NCI-H2227 (cell line): ENCODE results near the gene ABHD3.
"Not testable (repeated sequence)": the region's sequence is repeated elsewhere in the genome, so short reads cannot be mapped to it uniquely, and the experiment has no call there.

Experiments used
- DNase-seq: peaks from one replicate; lab custom pipeline; 2025; ENCODE audit not compliant: unreplicated experiment; lab: John Stamatoyannopoulos, UW

ABHD3 gene

DNA sequence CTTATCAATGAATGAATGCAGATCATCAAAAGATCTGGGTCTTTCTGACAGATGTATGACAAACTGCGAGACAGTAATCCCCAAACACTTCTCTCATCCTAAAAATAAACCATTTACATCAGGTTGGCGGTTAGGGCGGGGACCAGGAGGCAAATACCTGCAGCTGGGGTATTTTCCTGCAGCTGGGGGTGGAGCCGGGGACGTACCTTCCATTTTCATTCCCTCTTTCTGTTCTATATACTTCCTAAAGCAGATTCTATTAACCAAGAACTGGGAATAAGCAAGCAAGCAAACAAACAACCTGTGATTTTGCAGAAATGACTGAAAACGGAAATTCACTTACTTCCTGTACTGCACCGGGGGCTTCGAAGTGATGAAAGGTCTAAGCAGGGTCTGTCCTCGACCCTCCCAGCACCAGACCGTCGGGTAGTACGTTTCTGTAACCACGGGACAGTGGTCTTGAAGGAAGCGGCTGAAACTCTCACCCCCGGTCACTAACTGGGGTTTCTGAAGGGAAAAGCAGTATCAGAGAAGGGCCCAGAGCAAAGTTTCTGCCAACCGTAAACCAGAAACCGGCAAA is 1.2 kb downstream of the ABHD3 start:
- peak; percentile 38 for DNase-seq

DNA sequence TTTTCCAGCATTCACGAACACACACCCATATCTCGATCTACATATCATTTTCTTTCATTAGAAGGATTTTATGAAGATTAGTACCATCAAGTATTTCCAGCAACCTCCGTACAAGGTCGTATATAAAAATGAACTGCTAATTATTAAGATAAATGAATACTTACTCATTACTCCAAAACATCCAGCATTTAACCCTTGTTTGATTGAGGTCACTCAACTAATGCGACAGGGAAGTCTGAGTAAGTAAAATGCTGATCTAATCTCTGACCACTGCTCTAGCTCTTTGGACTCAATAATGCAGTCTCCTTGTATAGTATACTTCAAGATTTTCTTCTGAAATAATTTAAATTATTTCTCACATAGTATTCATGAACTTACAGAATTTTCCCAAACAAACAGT is 2.0 kb downstream of the ABHD3 start:
- no peak for DNase-seq

DNA sequence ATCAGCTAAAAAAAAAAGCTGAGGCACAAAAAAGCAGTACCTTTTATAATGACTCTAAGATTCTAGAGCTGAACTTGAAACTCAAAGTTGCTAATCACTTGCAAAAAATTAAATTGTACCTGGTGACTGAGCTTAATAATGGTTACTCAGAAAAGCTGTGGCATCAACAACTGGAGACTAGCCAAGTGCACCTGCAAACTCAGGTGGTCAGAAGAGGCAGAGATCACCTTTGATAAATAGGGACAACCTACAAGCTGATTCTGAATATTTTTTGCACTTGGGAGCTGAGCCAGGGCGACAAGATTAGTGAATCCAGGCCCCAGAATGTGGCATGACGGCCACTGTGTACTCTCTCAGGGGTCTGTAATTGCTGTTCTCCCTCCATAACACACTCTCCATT is 3.0 kb downstream of the ABHD3 start:
- DNase-seq = no peak

DNA sequence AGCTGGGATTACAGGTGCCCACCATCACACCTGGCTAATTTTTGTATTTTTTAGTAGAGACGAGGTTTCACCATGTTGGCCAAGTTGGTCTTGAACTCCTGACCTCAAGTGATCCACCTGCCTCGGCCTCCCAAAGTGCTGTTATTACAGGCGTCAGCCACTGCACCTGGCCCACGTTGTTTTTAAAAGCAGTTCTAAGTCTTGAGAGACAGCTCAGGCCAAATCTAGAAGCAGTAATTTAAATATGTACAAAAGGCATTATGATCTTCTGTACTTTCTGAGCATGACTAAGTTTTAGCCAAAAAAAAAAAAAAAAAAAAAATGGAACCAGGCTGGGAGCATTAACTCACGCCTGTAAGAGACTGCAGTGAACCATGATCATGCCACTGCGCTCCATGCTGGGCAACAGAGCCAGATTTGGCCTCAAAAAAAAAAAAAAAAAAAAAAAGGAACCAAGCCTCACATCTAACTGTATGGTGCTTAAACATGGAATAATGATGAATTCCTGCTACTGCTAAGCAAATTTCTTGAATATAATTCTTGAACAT is 4.0 kb downstream of the ABHD3 start:
- DNase-seq = no peak

DNA sequence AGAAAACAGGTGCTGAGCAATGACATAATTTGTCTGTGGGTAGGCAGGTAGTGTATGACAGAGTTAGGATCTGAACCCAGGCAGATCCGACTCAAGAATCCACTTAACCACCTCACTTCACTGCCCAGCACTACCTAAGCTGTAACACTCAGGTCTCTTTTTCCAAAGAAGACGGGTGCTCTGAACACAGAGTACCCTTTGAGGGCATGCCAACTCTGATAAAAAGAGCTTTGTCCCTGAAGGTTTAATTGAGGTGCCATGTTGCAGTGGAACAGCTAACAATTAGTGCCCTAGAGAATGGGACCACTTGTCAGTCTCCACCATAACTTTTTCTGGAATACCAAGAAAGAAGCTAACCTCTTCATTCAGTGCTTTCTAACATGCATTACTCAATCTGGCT is 11.3 kb downstream of the ABHD3 start:
- DNase-seq = no peak

DNA sequence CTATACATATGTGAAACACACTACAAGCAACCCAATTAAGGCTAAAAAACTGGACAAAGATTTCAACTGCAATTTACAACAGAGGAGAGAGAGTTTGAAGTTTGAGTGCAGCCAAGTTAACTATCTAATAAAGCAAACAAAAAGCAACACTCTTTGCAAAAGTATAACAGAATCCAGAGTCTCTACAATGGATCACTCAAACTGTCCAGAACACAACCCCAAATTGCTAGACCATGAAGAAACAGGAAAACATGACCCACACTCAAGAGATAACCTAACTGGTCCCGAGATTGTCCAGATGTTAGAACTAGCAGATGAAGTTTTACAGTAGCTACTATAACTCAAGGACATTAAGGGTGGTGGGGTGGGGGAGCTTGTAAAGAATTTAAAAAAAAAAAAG is 14.8 kb downstream of the ABHD3 start:
- DNase-seq = no peak

DNA sequence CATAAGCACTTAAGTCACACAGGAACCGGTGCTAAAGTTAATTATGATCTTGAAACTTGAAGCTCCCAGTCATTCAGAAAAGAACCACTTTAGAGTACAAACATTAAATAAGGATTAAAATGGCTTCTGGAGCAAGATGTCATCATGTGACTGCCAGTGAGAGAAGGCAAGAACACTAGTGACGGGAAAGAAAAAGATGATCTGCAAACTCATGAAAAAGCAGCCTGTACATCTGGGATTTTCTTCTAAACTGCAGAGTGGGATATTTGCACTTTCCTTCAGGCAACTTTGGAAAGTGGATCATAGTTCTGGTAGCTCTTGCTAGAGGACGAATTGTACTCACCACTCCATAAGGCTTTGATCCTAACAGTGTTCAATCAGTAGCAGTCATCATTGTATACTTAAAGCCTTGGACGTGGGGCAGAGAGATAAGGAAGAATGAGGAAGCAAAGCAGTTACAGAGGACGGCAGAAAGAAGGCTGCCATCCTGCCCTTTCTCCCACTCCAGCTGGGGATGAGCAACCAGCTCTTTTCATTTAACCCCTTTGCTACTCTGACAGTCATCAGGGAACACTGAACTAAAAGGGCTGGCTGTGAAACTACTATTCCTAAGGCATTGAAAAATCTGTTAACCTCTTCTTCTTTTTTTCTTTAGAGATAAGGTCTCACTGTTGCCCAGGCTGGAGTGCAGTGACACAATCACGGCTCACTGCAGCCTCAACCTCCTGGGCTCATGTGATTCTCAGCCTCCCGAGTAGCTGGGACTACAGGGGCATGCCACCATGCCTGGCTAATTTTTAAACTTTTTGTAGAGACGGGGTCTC is 18.1 kb downstream of the ABHD3 start:
- no peak for DNase-seq

DNA sequence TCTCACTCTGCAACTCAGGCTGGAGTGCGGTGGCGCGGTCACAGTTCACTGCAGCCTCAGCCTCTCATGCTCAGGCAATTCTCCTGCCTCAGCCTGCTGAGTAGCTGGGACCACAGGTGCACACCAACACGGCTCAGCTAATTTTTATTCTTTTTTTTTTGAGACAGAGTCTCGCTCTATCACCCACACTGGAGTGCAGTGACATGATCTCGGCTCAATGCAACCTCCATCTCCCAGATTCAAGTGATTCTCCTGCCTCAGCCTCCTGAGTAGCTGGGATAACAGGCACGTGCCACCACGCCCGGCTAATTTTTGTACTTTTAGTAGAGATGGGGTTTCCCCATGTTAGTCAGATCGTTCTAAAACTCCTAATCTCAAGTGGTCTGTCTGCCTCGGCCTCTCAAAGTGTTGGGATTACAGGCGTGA is 19.0 kb downstream of the ABHD3 start:
- DNase-seq = not testable (repeated sequence)

DNA sequence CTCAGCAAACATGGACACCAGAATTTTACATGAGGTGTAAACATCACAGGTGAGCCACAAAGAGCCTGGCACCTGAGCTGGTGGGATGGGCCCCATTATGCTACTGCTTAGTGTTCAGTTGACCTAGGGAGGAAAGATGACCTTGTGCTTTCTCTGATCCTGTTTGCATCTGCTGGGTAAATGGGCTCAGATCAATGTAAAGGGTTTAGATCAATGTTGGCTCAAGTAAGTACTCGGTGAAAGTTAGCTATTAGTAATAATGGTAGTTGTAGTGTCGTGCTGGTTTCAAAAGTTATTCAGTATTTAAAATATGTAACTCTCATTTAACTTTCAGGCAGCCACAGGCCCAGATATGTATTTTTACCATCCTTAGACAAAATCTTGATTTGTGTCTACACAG is 19.8 kb downstream of the ABHD3 start:
- DNase-seq = no peak

DNA sequence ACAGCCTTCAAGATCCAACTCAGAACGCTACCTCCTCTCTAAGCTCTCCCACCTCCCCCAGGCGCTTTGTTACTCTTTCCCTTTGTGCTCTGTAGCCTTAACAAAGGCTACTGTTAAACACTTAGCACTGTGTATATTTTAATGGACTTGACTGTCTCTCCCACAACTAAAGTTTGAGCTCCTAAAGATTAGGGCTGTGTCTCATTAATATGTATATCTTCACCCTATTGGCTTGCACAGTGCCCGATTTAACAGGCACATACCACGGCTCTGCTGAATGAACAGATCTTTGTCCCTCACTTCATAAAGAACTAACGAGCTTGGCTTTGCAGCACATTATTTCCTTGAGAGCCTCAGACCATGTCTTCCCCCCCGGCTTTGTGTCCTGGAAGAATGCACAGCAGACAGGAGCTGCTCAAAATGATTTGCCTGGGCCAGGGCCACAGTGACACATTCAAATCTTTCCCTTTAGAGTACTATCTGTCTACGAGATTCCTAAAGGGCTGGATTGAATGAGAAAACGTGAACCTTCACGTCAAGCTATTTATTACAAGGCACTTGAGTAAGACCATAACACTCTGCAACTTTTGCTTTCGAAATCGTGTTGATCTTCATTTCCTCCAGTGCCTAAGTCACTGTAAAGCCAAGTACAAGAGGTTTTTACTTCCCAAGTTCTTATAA is 22.1 kb downstream of the ABHD3 start:
- DNase-seq = no peak

DNA sequence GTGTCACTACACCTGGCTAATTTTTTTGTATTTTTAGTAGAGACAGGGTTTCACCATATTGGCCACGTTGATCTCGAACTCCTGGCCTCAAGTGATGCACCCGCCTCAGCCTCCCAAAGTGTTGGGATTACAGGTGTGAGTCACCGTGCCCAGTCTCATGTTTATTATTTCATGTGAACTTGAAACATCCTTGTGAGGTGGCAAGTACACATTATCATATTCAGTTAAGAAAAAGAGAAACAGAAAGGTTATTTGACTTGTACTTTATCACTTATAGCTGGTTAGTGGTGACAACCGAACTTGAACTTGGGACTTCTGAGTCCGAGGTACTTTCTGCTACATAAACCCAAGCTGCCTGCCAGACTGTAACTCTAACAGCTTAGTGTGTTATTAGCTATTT is 24.4 kb downstream of the ABHD3 start:
- no peak for DNase-seq

DNA sequence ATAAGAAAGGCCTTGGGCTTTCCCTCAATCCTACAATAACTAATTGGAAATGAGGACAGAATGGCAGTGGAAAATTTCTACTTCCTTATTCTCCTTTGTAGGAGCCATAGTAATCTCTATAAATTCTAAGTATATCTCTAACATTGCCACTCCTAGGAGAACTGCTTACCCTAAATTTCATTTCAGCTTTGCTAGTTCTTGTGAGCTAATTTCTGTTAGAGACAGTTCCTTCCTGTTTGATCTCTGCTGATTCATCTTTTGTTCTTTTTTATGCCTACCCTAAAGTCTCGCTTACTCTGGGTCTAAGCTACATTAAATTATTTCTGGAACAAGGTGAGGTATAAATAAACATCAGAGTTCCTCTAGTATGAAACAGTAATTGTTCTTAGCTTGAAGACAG is 25.7 kb downstream of the ABHD3 start:
- no peak for DNase-seq

DNA sequence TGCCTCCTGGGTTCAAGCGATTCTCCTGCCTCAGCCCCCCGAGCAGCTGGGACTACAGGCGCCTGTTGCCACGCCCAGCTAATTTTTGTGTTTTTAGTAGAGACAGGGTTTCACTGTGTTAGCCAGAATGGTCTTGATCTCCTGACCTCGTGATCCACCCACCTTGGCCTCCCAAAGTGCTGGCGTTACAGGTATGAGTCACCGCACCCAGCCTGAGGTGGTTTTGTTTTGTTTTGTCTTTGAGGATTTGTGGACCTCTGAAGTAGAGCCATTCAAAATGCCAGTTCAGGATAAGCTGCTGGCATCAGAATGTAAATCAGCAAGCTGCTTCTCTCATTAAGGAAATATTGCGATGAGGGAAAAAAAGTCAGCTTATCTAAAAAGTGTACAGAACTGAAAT is 29.2 kb downstream of the ABHD3 start:
- DNase-seq = not testable (repeated sequence)

DNA sequence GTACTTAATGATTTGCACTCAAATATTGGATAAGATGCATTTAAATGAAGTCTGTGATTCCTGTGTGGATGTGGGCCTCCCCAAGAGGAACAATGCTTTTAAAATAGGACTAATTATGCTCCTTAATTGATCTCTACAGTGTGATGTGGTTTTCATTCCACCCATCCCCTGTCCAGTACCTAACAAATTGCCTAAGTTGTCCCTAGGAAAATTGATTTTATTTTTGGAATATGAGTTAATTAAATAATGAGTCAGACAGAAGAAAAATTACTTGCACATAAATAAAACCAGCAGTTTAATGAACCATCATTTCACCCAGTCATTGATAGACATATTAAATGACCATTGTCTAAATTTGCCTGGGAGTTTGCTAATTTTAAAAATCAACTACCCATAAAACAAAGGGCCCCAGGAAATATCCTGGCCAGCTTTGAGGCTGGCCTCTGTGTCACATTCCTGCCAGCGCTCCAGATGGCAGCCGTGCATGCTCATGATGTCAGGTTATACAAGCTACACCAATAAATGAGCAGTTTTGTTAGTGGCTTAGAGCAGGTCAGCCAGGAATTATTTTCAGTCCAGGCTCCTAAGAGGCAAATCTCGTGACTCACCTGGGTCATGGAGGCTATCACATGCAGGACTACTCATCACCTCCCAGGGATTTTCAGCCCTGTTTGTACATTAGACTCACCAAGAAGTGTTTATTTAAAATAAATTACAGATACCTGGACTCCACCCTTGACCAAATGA is 31.9 kb downstream of the ABHD3 start:
- DNase-seq = no peak

DNA sequence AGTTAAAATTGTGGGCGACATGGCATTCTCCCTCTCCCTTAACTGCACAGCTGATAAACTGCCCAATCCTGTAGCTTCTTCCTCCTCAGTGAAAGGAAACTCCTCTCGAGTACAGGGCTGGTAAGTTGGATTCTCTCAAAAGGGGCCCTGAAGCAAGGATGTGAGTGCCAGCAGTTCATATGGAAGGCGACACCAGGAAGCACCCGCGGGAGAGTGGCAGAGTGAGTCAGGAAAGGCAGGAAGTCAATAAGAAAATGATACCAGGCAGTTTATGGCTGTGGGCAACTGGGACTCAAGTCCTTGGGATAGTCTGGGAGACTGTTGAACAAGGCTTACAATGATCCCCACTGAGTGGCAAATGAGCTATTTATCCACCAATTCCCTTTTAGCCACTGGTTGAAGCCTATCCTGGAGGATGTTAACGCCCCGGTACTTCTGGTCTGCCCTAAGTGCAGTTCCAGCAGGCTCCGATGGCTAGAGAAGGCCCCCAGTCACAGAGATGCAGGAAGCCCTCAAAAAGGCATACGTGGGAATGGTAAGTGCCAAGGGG is 34.8 kb downstream of the ABHD3 start:
- DNase-seq = no peak

DNA sequence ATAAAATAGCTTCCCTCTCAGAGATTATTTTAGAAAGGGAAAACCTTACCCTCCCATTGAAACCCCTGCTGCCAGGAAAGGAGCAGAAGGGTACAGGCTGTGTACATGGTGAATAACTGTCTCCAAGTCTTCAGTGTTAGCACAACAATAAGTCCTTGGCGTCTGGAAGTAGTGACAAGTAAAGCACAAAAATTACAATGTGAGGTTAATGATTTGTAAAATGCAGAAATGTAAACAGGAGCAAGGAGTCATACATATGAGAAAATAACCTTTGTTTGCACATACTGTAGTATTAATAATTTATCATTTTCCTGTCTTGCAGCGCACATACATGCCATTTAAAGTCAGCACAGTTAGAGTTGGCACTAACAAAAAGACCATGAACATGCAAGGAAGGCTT is 40.5 kb downstream of the ABHD3 start:
- no peak for DNase-seq

DNA sequence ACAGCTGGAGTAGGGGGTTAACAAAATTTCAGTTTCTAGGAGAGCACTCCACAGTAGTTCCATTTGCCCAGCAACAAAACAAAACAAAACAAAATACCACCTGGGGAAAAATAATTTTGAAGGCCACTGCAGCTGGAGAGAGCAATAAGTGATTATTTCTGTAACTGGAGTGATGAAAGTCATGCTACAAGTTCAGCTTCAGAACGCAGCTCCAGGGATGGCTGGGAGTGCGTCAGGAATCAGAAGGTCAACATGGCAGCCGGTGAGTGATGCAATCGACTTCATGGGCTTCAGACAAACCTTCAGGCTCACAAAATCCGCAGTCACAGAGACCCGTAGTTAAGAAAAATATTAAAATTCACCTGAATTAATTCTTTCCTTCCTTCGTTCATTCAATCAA is 41.0 kb downstream of the ABHD3 start:
- no peak for DNase-seq

DNA sequence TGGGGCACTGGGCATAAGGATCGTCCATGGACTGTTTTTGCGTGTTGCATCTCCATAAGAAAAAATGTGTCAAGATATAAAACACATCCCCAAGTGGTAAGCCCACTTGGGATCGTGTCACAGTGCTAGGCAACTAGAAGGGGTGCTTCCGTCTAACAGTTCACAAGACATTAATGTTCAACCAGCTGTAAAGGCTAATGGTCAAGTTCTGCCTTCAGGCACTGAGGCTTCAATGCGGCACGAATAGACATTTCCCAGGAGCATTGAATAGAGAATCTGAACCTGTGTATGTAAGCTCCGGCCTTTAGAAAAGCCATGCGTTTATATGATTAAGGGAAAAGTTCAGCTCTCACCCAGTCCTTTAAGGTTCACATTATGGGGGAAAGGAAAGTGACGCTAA is 42.0 kb downstream of the ABHD3 start:
- DNase-seq = no peak

DNA sequence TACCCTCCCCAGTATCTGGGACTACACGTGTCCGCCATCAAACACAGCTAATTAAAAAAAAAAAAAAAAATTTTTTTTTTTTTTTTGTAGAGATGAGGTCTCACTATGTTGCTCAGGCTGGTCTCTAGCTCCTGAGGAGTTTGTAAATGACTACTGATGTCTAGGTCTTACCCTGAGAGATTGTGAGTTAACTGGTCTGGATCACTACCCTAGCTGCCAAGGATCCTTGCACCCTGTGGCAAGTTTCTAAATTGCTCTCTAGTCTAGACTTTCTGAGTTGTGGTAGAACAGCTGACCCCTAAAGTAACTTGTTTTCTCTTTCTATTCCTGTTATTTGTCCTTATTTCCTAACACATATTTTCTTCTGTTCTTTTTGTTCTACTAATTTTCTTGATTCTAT is 44.5 kb downstream of the ABHD3 start:
- no peak for DNase-seq

DNA sequence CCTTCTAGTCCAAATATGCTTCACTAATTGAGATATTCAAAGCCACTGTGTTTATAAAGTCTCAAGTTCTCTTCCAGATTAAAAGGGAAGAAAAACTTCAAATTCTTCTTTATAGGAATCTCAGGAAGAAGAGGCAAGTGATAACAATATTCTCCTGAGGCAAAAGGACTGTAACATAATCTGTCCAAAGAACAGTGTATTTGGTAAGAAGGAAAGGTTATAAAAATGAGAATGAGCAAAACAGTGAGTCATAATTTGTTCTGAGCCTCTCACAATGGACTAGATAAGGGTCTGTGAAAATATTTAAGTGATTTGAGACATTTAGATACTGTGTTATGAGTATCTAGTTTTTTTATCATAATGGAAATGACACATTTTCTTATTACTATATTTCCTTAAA is 48.2 kb downstream of the ABHD3 start:
- DNase-seq = no peak

DNA sequence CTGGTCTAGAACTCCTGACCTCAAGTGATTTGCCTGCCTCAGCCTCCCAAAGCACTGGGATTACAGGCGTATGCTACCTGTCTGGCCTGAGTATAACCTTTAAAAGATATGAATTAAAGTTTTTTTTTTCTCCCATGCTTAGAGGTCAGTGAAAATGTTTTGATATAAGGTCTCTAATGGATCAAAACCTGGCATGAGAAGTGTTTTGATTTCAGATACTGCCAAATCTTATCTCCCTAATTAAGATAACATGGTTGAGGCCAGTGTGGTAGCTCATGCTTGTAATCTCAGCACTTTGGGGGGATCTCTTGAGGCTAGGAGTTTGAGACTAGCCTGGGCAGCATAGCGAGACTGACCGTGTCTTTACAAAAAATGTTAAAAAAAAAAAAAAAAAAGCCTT is 51.2 kb downstream of the ABHD3 start:
- DNase-seq = no peak
